PC-3 (cell line): Measurements from ENCODE around the gene RNU1-1. TPM values are rescaled to one million over a fixed set of nuclear protein-coding genes. Genes with fewer than 3 reads are reported as not detected.
"Not testable (repeated sequence)": the region's sequence is repeated elsewhere in the genome, so short reads cannot be mapped to it uniquely, and the experiment has no call there.

Experiments
- ATAC-seq: fragments of 200-7000 bp; cut with Tn5 transposase; 2 replicates; pipeline ENCODE4 v1.9.1; 2020; ENCODE audit warnings: mild to moderate bottlenecking, moderate library complexity
- Bru-seq: library from RNA; stranded (reverse); fragments of 400-500 nt; gene quantifications from one replicate; lab custom pipeline; 2021; lab: Mats Ljungman, UMichigan
- BruChase-seq, 2 experiments: library from RNA; stranded (reverse); fragments of 400-500 nt; gene quantifications; one replicate each; lab custom pipeline; 2021; lab: Mats Ljungman, UMichigan
- BruUV-seq: library from RNA; stranded (reverse); fragments of 400-500 nt; replicated peaks from 2 replicates; lab custom pipeline; 2021; lab: Mats Ljungman, UMichigan
- CTCF ChIA-PET: fragments of 300-600 bp; sonication (Branson Sonifier 250); formaldehyde crosslinking; loops from one replicate; lab custom pipeline; 2022; ENCODE audit warnings: antibody characterized with exemption; lab: Charles Lee
- POLR2A ChIA-PET: fragments of 300-600 bp; sonication (Branson Sonifier 250); formaldehyde crosslinking; loops from one replicate; lab custom pipeline; 2022; ENCODE audit warnings: antibody characterized with exemption; ENCODE audit not compliant: unreplicated experiment; lab: Charles Lee
- DNase-seq: peaks from one replicate; pipeline ENCODE4 v3.0.0-alpha.2; 2015
- H2AFZ ChIP-seq: fragments of 300-600 bp; sonication (generic); 2 replicates; pipeline ENCODE4 v1.6.0; 2016; ENCODE audit warnings: antibody characterized with exemption, low read length
- H3F3A ChIP-seq: fragments of 300-600 bp; sonication (generic); one replicate; pipeline ENCODE4 v1.6.0; 2017; ENCODE audit warnings: antibody characterized with exemption, low read length, control low read depth, mild to moderate bottlenecking; ENCODE audit not compliant: unreplicated experiment
- H3K27ac ChIP-seq: fragments of 300-600 bp; sonication (generic); 2 replicates; pipeline ENCODE4 v1.5.1; 2016; ENCODE audit warnings: mild to moderate bottlenecking, low read length
- H3K27me3 ChIP-seq: fragments of 300-600 bp; sonication (generic); 2 replicates; pipeline ENCODE4 v1.6.1; 2016; ENCODE audit warnings: low read length, mixed read lengths
- H3K36me3 ChIP-seq: fragments of 300-600 bp; sonication (generic); 2 replicates; pipeline ENCODE4 v1.6.1; 2016; ENCODE audit warnings: low read depth, mixed run types, low read length, mixed read lengths
- H3K4me1 ChIP-seq: fragments of 300-600 bp; sonication (generic); 2 replicates; pipeline ENCODE4 v1.5.1; 2016; ENCODE audit warnings: low read length; ENCODE audit not compliant: insufficient read depth
- H3K4me2 ChIP-seq: fragments of 300-600 bp; sonication (generic); 2 replicates; pipeline ENCODE4 v1.6.0; 2016; ENCODE audit warnings: low read length
- H3K4me3 ChIP-seq: fragments of 300-600 bp; sonication (generic); 2 replicates; pipeline ENCODE4 v1.5.1; 2016; ENCODE audit warnings: mild to moderate bottlenecking, low read length, mixed read lengths
- H3K79me2 ChIP-seq: fragments of 300-600 bp; sonication (generic); 2 replicates; pipeline ENCODE4 v1.6.1; 2017; ENCODE audit warnings: low read length, mixed read lengths
- H3K9ac ChIP-seq: fragments of 300-600 bp; sonication (generic); 2 replicates; pipeline ENCODE4 v1.6.0; 2016; ENCODE audit warnings: mild to moderate bottlenecking, low read length
- H3K9me2 ChIP-seq: fragments of 300-600 bp; sonication (generic); replicated peaks from 2 replicates; pipeline ENCODE4 v1.6.1; 2016; ENCODE audit warnings: mixed run types, low read length, mixed read lengths
- H3K9me3 ChIP-seq: fragments of 300-600 bp; sonication (generic); 2 replicates; pipeline ENCODE4 v1.6.1; 2016; ENCODE audit warnings: low read length, mixed read lengths
- H4K20me1 ChIP-seq: fragments of 300-600 bp; sonication (generic); 2 replicates; pipeline ENCODE4 v1.6.1; 2016; ENCODE audit warnings: low read length, mixed read lengths
- intact Hi-C: fragments of 100-400 bp; cut with micrococcal nuclease; formaldehyde crosslinking; loops from 2 replicates; pipeline ENCODE4 v1.9.0; 2023
- long read RNA-seq: library from polyadenylated mRNA; unstranded; transcript quantifications from one replicate; pipeline ENCODE4 v2.0.0, GENCODE V29; 2021; ENCODE audit not compliant: unreplicated experiment
- total RNA-seq: library from RNA; depleted of rRNA; stranded (reverse); fragments of >200 nt; gene quantifications from 2 replicates; pipeline ENCODE4 v1.2.3, GENCODE V29; 2014; rRNA removed

The RNU1-1 gene
- total RNA-seq, result under 0.01 TPM in 2 replicates
- Bru-seq, nascent RNA, result percentile 100 among the genes with signal in this experiment
- BruChase-seq, experiment 1, labeled RNA remaining after a 6-hour chase, result percentile 74 among the genes with signal in this experiment
- BruChase-seq, experiment 2, labeled RNA remaining after a 2-hour chase, result percentile 77 among the genes with signal in this experiment
- long read RNA-seq, partial matches to known transcripts, result 0 of 1 reads
- long read RNA-seq, other reads (novel, unspliced or antisense), result 0 of 1 reads

- H3K36me3 ChIP-seq, H3K4me1 ChIP-seq, CTCF ChIA-PET, intact Hi-C loops, H3K27me3 ChIP-seq, H3F3A ChIP-seq, H3K9me2 ChIP-seq, H4K20me1 ChIP-seq, H3K79me2 ChIP-seq, H3K9me3 ChIP-seq: not testable (repeated sequence)
- POLR2A ChIA-PET, result interaction anchor here (0.7 kb wide), 1 partner anchor 382 kb away, joined by 5 read pairs; the partner anchor contains the start of gene RNU1-2
- Histone ChIP-seq H3K4me3 (peak within 1 kb of the TSS; percentile 65), H2AFZ (peak within 1 kb of the TSS; percentile 76), H3K27ac (peak within 1 kb of the TSS; percentile 84), H3K4me2 (peak within 1 kb of the TSS; percentile 89), H3K9ac (peak within 1 kb of the TSS; percentile 81)
- DNase-seq (peak; percentile 76), ATAC-seq (peak; percentile 52)
- TSS peak; percentile 95 for BruUV-seq
These were observed at the start of gene RNU1-1 for GRCh38 chr1:16514107-16515055. RNU1-1 (minus strand) TSS chr1:16514285.

GRCh38 chr1:16561035-16561434 lies 47.0 kb upstream of the RNU1-1 start:
- H3K27ac ChIP-seq, H4K20me1 ChIP-seq, H3K9me3 ChIP-seq, H3F3A ChIP-seq, H3K27me3 ChIP-seq, H2AFZ ChIP-seq, CTCF ChIA-PET, intact Hi-C loops, POLR2A ChIA-PET, H3K4me3 ChIP-seq, DNase-seq, H3K79me2 ChIP-seq, H3K4me2 ChIP-seq, H3K9ac ChIP-seq, H3K36me3 ChIP-seq, BruUV-seq, H3K4me1 ChIP-seq, ATAC-seq, H3K9me2 ChIP-seq: not testable (repeated sequence)

GRCh38 chr1:16560498-16560897 lies 46.4 kb upstream of the RNU1-1 start:
- H3K9me2 ChIP-seq, H3K79me2 ChIP-seq, H3K9me3 ChIP-seq, H3F3A ChIP-seq, ATAC-seq, H3K27ac ChIP-seq, H3K27me3 ChIP-seq, BruUV-seq, H3K4me3 ChIP-seq, H3K4me1 ChIP-seq, DNase-seq, H3K36me3 ChIP-seq, CTCF ChIA-PET, H3K4me2 ChIP-seq, H2AFZ ChIP-seq, intact Hi-C loops, H4K20me1 ChIP-seq, POLR2A ChIA-PET, H3K9ac ChIP-seq: not testable (repeated sequence)

- H3K27ac ChIP-seq, intact Hi-C loops: not testable (repeated sequence)
These were observed 45.6 kb upstream of the RNU1-1 start for GRCh38 chr1:16559688-16560087.

GRCh38 chr1:16557034-16557433 lies 42.9 kb upstream of the RNU1-1 start:
- H4K20me1 ChIP-seq, intact Hi-C loops, H3K9me3 ChIP-seq, H3K4me2 ChIP-seq, H3K4me3 ChIP-seq, BruUV-seq, H3K36me3 ChIP-seq, ATAC-seq, H3F3A ChIP-seq, POLR2A ChIA-PET, H3K4me1 ChIP-seq, CTCF ChIA-PET, H3K9me2 ChIP-seq, H3K9ac ChIP-seq, DNase-seq, H3K79me2 ChIP-seq, H2AFZ ChIP-seq, H3K27ac ChIP-seq, H3K27me3 ChIP-seq: not testable (repeated sequence)

More at GRCh38 chr1:16559688-16560087, 45.6 kb upstream of the RNU1-1 start:
- H3K79me2 ChIP-seq, BruUV-seq, H3F3A ChIP-seq, H3K4me3 ChIP-seq, H3K9me3 ChIP-seq, H3K4me2 ChIP-seq, H3K4me1 ChIP-seq, H4K20me1 ChIP-seq, ATAC-seq, H3K36me3 ChIP-seq, H2AFZ ChIP-seq, CTCF ChIA-PET, H3K27me3 ChIP-seq, H3K9me2 ChIP-seq, H3K9ac ChIP-seq, DNase-seq, POLR2A ChIA-PET: not testable (repeated sequence)

GRCh38 chr1:16553244-16553643 lies 39.2 kb upstream of the RNU1-1 start:
- H3K9me3 ChIP-seq, H3K4me2 ChIP-seq, POLR2A ChIA-PET, H3K27ac ChIP-seq, CTCF ChIA-PET, H3K4me3 ChIP-seq, H2AFZ ChIP-seq, BruUV-seq, H3K79me2 ChIP-seq, H3K36me3 ChIP-seq, H3K27me3 ChIP-seq, H3K4me1 ChIP-seq, H3F3A ChIP-seq, H4K20me1 ChIP-seq, ATAC-seq, DNase-seq, H3K9me2 ChIP-seq, H3K9ac ChIP-seq, intact Hi-C loops: not testable (repeated sequence)
